ENCODE measurements around the gene ANKRD10. TPM values are rescaled to one million over a fixed set of nuclear protein-coding genes. Genes with fewer than 3 reads are reported as not detected.
A peak's percentile ranks its signal among the peaks of the same experiment; 100 is the strongest.

ANKRD10 gene
- total RNA-seq (2021), result 159 and 160 TPM in 2 replicates
- long read RNA-seq, transcript ANKRD10-201 (6 exons, 2,495 nt), result major isoform, 243 of 556 reads
- long read RNA-seq, transcript ANKRD10-202 (5 exons, 1,193 nt), result minor isoform, 24 of 556 reads
- long read RNA-seq, partial matches to known transcripts, result 123 of 556 reads
- long read RNA-seq, other reads (novel, unspliced or antisense), result 159 of 556 reads

GRCh38 chr13:110915057-110915873 lies at the start of gene ANKRD10:
Gene ANKRD10 (minus strand): TSS chr13:110915069. CDS start chr13:110914934, 135 bp downstream.
- no peaks in the 10 kb centered on the region for H3K9me3 Mint-ChIP-seq
- no peak within 1 kb of the TSS for H3K23ac ChIP-seq (ENCODE audit: insufficient read length, low read depth, low read length)
- no peaks in the 10 kb centered on the region for H3K9me3 ChIP-seq (ENCODE audit: control insufficient read depth, low read depth, low read length)
- WGBS (ENCODE audit: extremely low coverage, insufficient read length, low lambda C conversion rate), result no CpG with 5 or more reads among the region's 81 CpGs
- H3K9ac ChIP-seq (ENCODE audit: extremely low read depth, insufficient read length, low read length), result peak within 1 kb of the TSS; percentile 100
- H3K27ac ChIP-seq (ENCODE audit: insufficient read length, low read depth, low read length), result peak within 1 kb of the TSS; percentile 90
- peak within 1 kb of the TSS; percentile 100 for H3K18ac ChIP-seq (ENCODE audit: insufficient read length, low read depth, low read length)
- H3K27ac Mint-ChIP-seq, result peak within 1 kb of the TSS; percentile 88 to 96 (median 88)
- peaks cover 34 to 40% of the 10 kb centered on the region in 2 experiments for H3K4me1 Mint-ChIP-seq
- H4K20me1 ChIP-seq (ENCODE audit: control insufficient read depth, insufficient read depth, insufficient read length), result no peaks in the 10 kb centered on the region
- H4K91ac ChIP-seq (ENCODE audit: insufficient read length, low read depth, low read length), result peak within 1 kb of the TSS; percentile 97
- H2BK15ac ChIP-seq (ENCODE audit: low read depth, low read length), result no peak within 1 kb of the TSS; the same call in 1 of the 2 replicates
- no peaks in the 10 kb centered on the region; the same call in 1 of the 2 replicates for H3K4me1 ChIP-seq (ENCODE audit: insufficient read depth, low read length)
- no peaks in the 10 kb centered on the region for H3K79me1 ChIP-seq (ENCODE audit: insufficient read depth, low read depth, low read length, poor library complexity, severe bottlenecking)
- TF ChIP-seq CTCF (conservative IDR thresholded peaks at IDR 0.05), result peak; percentile 91
- peaks cover 40% of the 10 kb centered on the region for H3K79me2 ChIP-seq (ENCODE audit: insufficient read depth, low read length)
- peak within 1 kb of the TSS; percentile 99 for H4K5ac ChIP-seq (ENCODE audit: insufficient read length, low read depth, low read length)
- peaks cover 8 to 16% (median 12%) of the 10 kb centered on the region in 3 experiments for H3K36me3 Mint-ChIP-seq (ENCODE audit: insufficient read depth in 1 of 3, low read depth in 3 of 3)
- H2BK20ac ChIP-seq (ENCODE audit: low read depth, low read length, poor library complexity, severe bottlenecking), result peak within 1 kb of the TSS; percentile 84
- peak within 1 kb of the TSS; percentile 88 for H3K56ac ChIP-seq (ENCODE audit: insufficient read length, low read depth, low read length)
- peak; percentile 100 for DNase-seq
- peak within 1 kb of the TSS; percentile 98 for H2BK12ac ChIP-seq (ENCODE audit: insufficient read length, low read depth, low read length)
- H2AK5ac ChIP-seq (ENCODE audit: insufficient read length, low read length), result no peak within 1 kb of the TSS
- H3K14ac ChIP-seq (ENCODE audit: insufficient read depth, low read length), result peak within 1 kb of the TSS; percentile 100
- H3K4ac ChIP-seq (ENCODE audit: low read depth, low read length), result peak within 1 kb of the TSS; percentile 99
- no peaks in the 10 kb centered on the region for H3K27me3 ChIP-seq (ENCODE audit: insufficient read depth, low read length)
- H4K8ac ChIP-seq (replicated peaks; ENCODE audit: insufficient read length, low read depth, low read length), result no peak within 1 kb of the TSS
- H3K4me2 ChIP-seq (ENCODE audit: insufficient read depth, insufficient read length, low read length), result peak within 1 kb of the TSS; percentile 98
- H3T11ph ChIP-seq (ENCODE audit: low read length), result peak within 1 kb of the TSS; percentile 9
- peak within 1 kb of the TSS; percentile 94 for H2BK5ac ChIP-seq (ENCODE audit: insufficient read length, low read length)
- H3K23me2 ChIP-seq (ENCODE audit: insufficient read length, low read depth, low read length, poor library complexity, severe bottlenecking), result peaks cover 16% of the 10 kb centered on the region
- H2AFZ ChIP-seq (ENCODE audit: low read length), result no peak within 1 kb of the TSS
- H3K27me3 Mint-ChIP-seq (ENCODE audit: low read depth), result no peaks in the 10 kb centered on the region; the same call in 1 of the 2 replicates
- H2BK120ac ChIP-seq (ENCODE audit: low read depth, low read length, poor library complexity, severe bottlenecking), result peak within 1 kb of the TSS; percentile 93
- H3K4me3 Mint-ChIP-seq, result peak within 1 kb of the TSS; percentile 88 to 93
